Transverse colon (tissue), 4 donors: Measurements from ENCODE around the gene TVP23A. TPM values are rescaled to one million over a fixed set of nuclear protein-coding genes. Genes with fewer than 3 reads are reported as not detected.
"Not testable (repeated sequence)": the region's sequence is repeated elsewhere in the genome, so short reads cannot be mapped to it uniquely, and the experiment has no call there.

Experiments
- DNase-seq: peaks from one replicate; pipeline ENCODE4 v3.0.0-alpha.2; 2019
- H3K27ac ChIP-seq, 4 donors: fragments of 200-600 bp; sonication (generic); 2 replicates each; pipeline ENCODE4 v1.5.1; 2016 to 2018; ENCODE audit warnings: inconsistent platforms in 4 of 4
- H3K27me3 ChIP-seq: fragments of 200-600 bp; sonication (generic); 2 replicates; pipeline ENCODE4 v1.5.1; 2017; ENCODE audit warnings: inconsistent platforms
- H3K36me3 ChIP-seq, 4 donors: fragments of 200-600 bp; sonication (generic); 2 replicates each; pipeline ENCODE4 v1.5.1; 2017 to 2019; ENCODE audit warnings: inconsistent platforms in 4 of 4
- H3K4me1 ChIP-seq, 4 donors: fragments of 200-600 bp; sonication (generic); 2 replicates each; pipeline ENCODE4 v1.5.1; 2017 to 2020; ENCODE audit warnings: inconsistent platforms in 4 of 4
- H3K4me3 ChIP-seq, 4 donors: fragments of 200-600 bp; sonication (generic); 1 replicate in 1 of 4; 2 replicates in 3 of 4; pipeline versions ENCODE4 v1.5.1 to v1.6.1; 2017 to 2019; ENCODE audit warnings: inconsistent platforms in 4 of 4
- H3K9me3 ChIP-seq, 2 donors: fragments of 200-600 bp; sonication (generic); 2 replicates each; pipeline ENCODE4 v1.5.1; 2017 to 2019; ENCODE audit warnings: inconsistent platforms in 2 of 2
- CTCF ChIP-seq, 5 experiments: fragments of 200-600 bp in 3 of 5; fragments of 450-650 bp in 2 of 5; sonication (generic) in 3 of 5; IDR thresholded peaks; 1 replicate in 2 of 5; 2 replicates in 3 of 5; pipeline ENCODE4 v1.5.1; 2016 to 2017; ENCODE audit warnings: antibody characterized with exemption in 5 of 5, inconsistent platforms in 3 of 5, mild to moderate bottlenecking in 2 of 5, moderate library complexity in 1 of 5
- EP300 ChIP-seq: sonication (generic); formaldehyde crosslinking; IDR thresholded peaks from one replicate; pipeline ENCODE4 v1.6.1; 2017; ENCODE audit warnings: antibody characterized with exemption, low read depth
- POLR2A ChIP-seq: fragments of 450-650 bp; IDR thresholded peaks from one replicate; pipeline ENCODE4 v1.6.1; 2016; ENCODE audit warnings: antibody characterized with exemption, mild to moderate bottlenecking, moderate library complexity
- POLR2AphosphoS5 ChIP-seq, 3 donors: sonication (generic); formaldehyde crosslinking; IDR thresholded peaks; one replicate each; pipeline ENCODE4 v1.6.1; 2016; ENCODE audit warnings: antibody characterized with exemption in 3 of 3
- WGBS, 2 donors: methylation state at CpG; one replicate each; pipeline ENCODE4 v1.1.5; 2018; ENCODE audit warnings: low coverage in 1 of 2; 5-methylcytosine and 5-hydroxymethylcytosine counted together
- in situ Hi-C, 4 donors: fragments of 200-750 bp; cut with MboI; loops; one replicate each; pipeline versions ENCODE4 v1.15.0 to v1.15.1; 2017; ENCODE audit warnings: low sequenced_read_pairs in 3 of 4, low pct_ligation_motif_present in 1 of 4, low pct_unique_long_range_greater_than_20kb in 1 of 4
- intact Hi-C: fragments of 100-400 bp; cut with DNase I; formaldehyde crosslinking; loops from one replicate; pipeline ENCODE4 v1.15.1; 2023; ENCODE audit warnings: low total_unique reads
- total RNA-seq, 4 donors: library from RNA; depleted of rRNA; stranded (reverse); fragments of >200 nt; gene quantifications; one replicate each; pipeline ENCODE4 v1.1.0, GENCODE V29; 2016

TVP23A gene
- total RNA-seq, 4 donors from 2014 or later: 0.14 to 0.16 TPM; not detected in 2

GRCh38 chr16:10787304-10787703 is 31.3 kb downstream of the TVP23A start:
- DNase-seq: no peak
- Histone ChIP-seq H3K4me3 (no peak overlapping the region), H3K27ac (no peak overlapping the region), H3K36me3 (no peaks in the 10 kb centered on the region), H3K27me3 (no peaks in the 10 kb centered on the region), H3K9me3 (no peaks in the 10 kb centered on the region), H3K4me1 (no peaks in the 10 kb centered on the region)
- intact Hi-C loops: no loop called here
- in situ Hi-C loops: no loop called here
- TF ChIP-seq EP300 (no peak), POLR2AphosphoS5 (IDR thresholded peaks at IDR 0.05) (no peak), POLR2A (no peak), CTCF (IDR thresholded peaks at IDR 0.05) (no peak)
- WGBS, 2 donors: 81 to 84% methylated on average over 3 to 5 of the region's 5 CpGs

DNA sequence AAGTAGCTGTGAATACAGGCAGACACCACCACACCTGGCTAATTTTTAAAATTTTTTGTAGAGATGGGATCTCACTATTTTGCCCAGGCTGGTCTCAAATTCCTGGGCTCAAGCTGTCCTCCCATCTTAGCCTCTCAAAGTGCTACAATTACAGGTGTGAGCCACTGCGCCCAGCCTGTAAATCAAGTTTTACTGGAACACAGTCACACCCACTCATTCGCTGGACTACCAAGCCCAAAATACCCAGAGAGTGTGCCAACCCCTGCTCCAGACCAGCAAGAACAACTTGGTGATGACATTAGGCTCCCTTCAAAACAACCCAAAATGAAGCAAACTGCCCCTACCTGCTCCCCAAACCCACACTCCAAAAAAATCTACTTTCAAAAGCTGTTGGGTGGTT is 36.0 kb downstream of the TVP23A start:
- Histone ChIP-seq H3K4me3 (no peak overlapping the region), H3K27ac (no peak overlapping the region), H3K36me3 (no peaks in the 10 kb centered on the region), H3K27me3 (no peaks in the 10 kb centered on the region), H3K4me1 (no peaks in the 10 kb centered on the region), H3K9me3 (no peaks in the 10 kb centered on the region)
- intact Hi-C loops: no loop called here
- WGBS, 2 donors: 70% methylated on average over 2 of the region's 2 CpGs; no CpG with 5 or more reads in 1 of the 2 donors
- in situ Hi-C loops: no loop called here
- TF ChIP-seq POLR2AphosphoS5 (IDR thresholded peaks at IDR 0.05): no peak
- no peak for TF ChIP-seq EP300
- no peak for TF ChIP-seq POLR2A
- no peak for TF ChIP-seq CTCF (IDR thresholded peaks at IDR 0.05)
- DNase-seq: peak; percentile 20

DNA sequence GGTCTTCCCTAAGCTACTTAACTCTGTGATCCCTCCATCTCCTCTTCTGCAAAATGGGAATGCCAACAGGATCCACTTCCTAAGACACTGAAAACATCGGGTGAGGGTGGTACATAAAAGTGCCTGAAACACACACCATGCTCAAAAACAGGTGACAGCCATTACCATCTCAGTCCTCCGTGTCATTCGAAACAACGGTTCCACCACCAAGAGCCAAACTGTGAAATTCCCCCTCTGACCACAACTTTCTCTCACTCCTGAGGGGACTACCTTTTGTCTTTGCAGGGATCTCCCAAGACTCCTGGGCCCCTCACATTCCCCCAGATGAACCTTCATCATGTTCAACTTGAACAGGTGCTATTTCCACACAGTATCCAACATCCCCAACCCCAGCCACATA is 38.0 kb downstream of the TVP23A start:
- Histone ChIP-seq H3K9me3 (no peaks in the 10 kb centered on the region), H3K4me1 (no peaks in the 10 kb centered on the region), H3K4me3 (no peak overlapping the region), H3K36me3 (no peaks in the 10 kb centered on the region), H3K27ac (no peak overlapping the region), H3K27me3 (no peaks in the 10 kb centered on the region)
- in situ Hi-C loops (no loop called here), intact Hi-C loops (no loop called here)
- TF ChIP-seq EP300: no peak
- TF ChIP-seq CTCF (IDR thresholded peaks at IDR 0.05): no peak
- TF ChIP-seq POLR2A: no peak
- no peak for TF ChIP-seq POLR2AphosphoS5 (IDR thresholded peaks at IDR 0.05)
- 83 to 89% methylated on average over 3 to 4 of the region's 4 CpGs for WGBS, 2 donors
- no peak for DNase-seq

GRCh38 chr16:10779908-10780307 is 38.7 kb downstream of the TVP23A start:
- H3K9me3 ChIP-seq, H3K36me3 ChIP-seq, H3K4me1 ChIP-seq, DNase-seq, intact Hi-C loops, in situ Hi-C loops, H3K27ac ChIP-seq, H3K27me3 ChIP-seq, H3K4me3 ChIP-seq: not testable (repeated sequence)
- 91% methylated on average over 6 of the region's 6 CpGs; no CpG with 5 or more reads in 1 of the 2 donors for WGBS, 2 donors

GRCh38 chr16:10777356-10777755 is 41.2 kb downstream of the TVP23A start:
- Histone ChIP-seq H3K27ac (no peak overlapping the region), H3K4me3 (no peak overlapping the region), H3K27me3 (no peaks in the 10 kb centered on the region), H3K36me3 (no peaks in the 10 kb centered on the region), H3K9me3 (no peaks in the 10 kb centered on the region), H3K4me1 (no peaks in the 10 kb centered on the region)
- no peak for TF ChIP-seq EP300
- no peak for TF ChIP-seq POLR2AphosphoS5 (IDR thresholded peaks at IDR 0.05)
- TF ChIP-seq POLR2A: no peak
- WGBS, 2 donors: 89 to 95% methylated on average over 7 to 12 of the region's 12 CpGs
- in situ Hi-C loops: no loop called here
- DNase-seq: no peak
- intact Hi-C loops: no loop called here

GRCh38 chr16:10776923-10777322 is 41.7 kb downstream of the TVP23A start:
- H3K36me3 ChIP-seq, H3K9me3 ChIP-seq, H3K4me1 ChIP-seq, H3K27me3 ChIP-seq, H3K4me3 ChIP-seq, in situ Hi-C loops, H3K27ac ChIP-seq, intact Hi-C loops, DNase-seq: not testable (repeated sequence)
- 60 to 68% methylated on average over 2 to 6 of the region's 6 CpGs for WGBS, 2 donors
